ENCODE data around the gene APBB2. TPM values are rescaled to one million over a fixed set of nuclear protein-coding genes. Genes with fewer than 3 reads are reported as not detected.

The APBB2 gene
- total and polyA plus RNA-seq, 4 donors: 4.8 to 31.5 (median 11.2) TPM

DNA sequence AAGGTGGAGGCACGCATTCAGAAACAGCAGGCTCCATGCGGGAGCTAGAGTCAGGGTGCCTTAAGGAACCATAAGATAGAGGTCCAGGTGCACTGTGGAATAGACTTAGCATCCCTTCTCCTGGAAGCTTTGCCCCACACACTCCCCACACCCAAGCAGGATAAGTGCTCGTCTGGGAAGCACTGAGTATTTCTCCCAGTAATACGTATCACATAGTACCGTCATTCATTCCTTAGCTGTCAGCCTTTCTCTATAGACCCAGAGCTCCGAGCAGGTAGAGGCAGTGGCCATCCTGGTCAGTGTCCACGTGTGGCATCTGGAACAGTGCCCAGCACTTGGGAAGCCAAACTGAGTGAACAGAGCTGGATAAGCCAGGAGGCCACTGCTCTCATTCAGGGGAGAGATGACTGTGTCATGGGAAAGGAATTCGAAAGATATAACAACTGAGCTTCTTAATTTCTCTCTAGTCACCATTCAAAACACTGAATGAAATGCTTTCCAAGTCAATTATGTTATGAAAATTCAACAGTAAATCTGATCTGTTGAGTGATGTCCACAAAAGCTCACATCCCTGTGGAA, 9.9 kb downstream of the APBB2 start:
- no peaks in the 10 kb centered on the region for H3K9me3 ChIP-seq (ENCODE audit: control insufficient read depth in 4 of 4, low read length in 3 of 4)
- H3K4me1 ChIP-seq (ENCODE audit: control insufficient read depth in 4 of 4, insufficient read depth in 4 of 4, low read length in 3 of 4): peaks cover 0 to 20% (median 8%) of the 10 kb centered on the region in 4 donors
- TF ChIP-seq JUND (IDR thresholded peaks at IDR 0.05): peak; percentile 42 to 53
- TF ChIP-seq MAX (IDR thresholded peaks at IDR 0.05): no peak
- TF ChIP-seq FOXA1 (IDR thresholded peaks at IDR 0.05): no peak
- no peak for TF ChIP-seq NR2F2 (IDR thresholded peaks at IDR 0.05)
- no peak for TF ChIP-seq CTCF (IDR thresholded peaks at IDR 0.05; ENCODE audit: low read depth, low read length, missing input control)
- no peak for TF ChIP-seq HNF4G (IDR thresholded peaks at IDR 0.05)
- TF ChIP-seq RXRA (IDR thresholded peaks at IDR 0.05): peak in 1 of 2 donors; percentile 13
- peak in 1 of 2 donors; percentile 7 for TF ChIP-seq RAD21 (IDR thresholded peaks at IDR 0.05)
- DNase-seq (ENCODE audit: low spot score): no peak
- no peak overlapping the region for H3K9ac ChIP-seq (ENCODE audit: low read depth in 1 of 2, low read length in 2 of 2)
- H3K27ac ChIP-seq (ENCODE audit: low read depth in 1 of 2, low read length in 2 of 2): peak overlapping the region; percentile 14 to 39
- H3K27me3 ChIP-seq (ENCODE audit: control insufficient read depth in 4 of 4, insufficient read depth in 4 of 4, low read length in 3 of 4): no peaks in the 10 kb centered on the region
- whole genome bisulfite sequencing: 66% methylated on average over 8 of the region's 8 CpGs
- no peak overlapping the region for H3K4me3 ChIP-seq (ENCODE audit: low read depth in 1 of 3, low read length in 3 of 3)
- no peaks in the 10 kb centered on the region for H3K36me3 ChIP-seq (ENCODE audit: control insufficient read depth in 4 of 4, insufficient read depth in 3 of 4, low read depth in 1 of 4, low read length in 3 of 4)

DNA sequence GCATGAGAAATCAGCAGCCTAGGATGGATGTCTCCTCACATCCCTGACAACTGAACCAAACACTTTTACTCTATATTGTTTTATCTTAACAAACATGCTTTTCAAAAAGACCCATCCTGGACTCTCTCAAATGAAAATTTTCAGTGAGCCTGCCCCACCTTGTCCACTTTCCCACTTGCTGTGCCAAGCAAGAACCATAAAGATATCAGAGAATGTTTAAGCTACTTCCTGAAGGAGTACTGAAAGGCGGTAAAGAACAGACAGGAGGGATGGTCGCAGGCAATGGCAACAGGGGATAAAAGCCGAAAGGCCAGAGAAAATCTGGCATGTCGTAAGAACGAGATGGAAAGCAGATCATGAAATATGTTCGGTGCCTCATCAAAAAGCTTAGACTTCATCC, 10.5 kb downstream of the APBB2 start:
- DNase-seq (ENCODE audit: low spot score): no peak
- Histone ChIP-seq H3K9ac (ENCODE audit: low read depth in 1 of 2, low read length in 2 of 2) (no peak overlapping the region), H3K9me3 (ENCODE audit: control insufficient read depth in 4 of 4, low read length in 3 of 4) (no peaks in the 10 kb centered on the region), H3K36me3 (ENCODE audit: control insufficient read depth in 4 of 4, insufficient read depth in 3 of 4, low read depth in 1 of 4, low read length in 3 of 4) (no peaks in the 10 kb centered on the region), H3K27me3 (ENCODE audit: control insufficient read depth in 4 of 4, insufficient read depth in 4 of 4, low read length in 3 of 4) (no peaks in the 10 kb centered on the region), H3K27ac (ENCODE audit: low read depth in 1 of 2, low read length in 2 of 2) (peak overlapping the region; percentile 14 to 39), H3K4me3 (ENCODE audit: low read depth in 1 of 3, low read length in 3 of 3) (no peak overlapping the region), H3K4me1 (ENCODE audit: control insufficient read depth in 4 of 4, insufficient read depth in 4 of 4, low read length in 3 of 4) (peaks cover 0 to 14% (median 7%) of the 10 kb centered on the region in 4 donors)
- 87% methylated on average over 6 of the region's 6 CpGs for WGBS
- no peak for TF ChIP-seq NR2F2 (IDR thresholded peaks at IDR 0.05)
- no peak for TF ChIP-seq RXRA (IDR thresholded peaks at IDR 0.05)
- no peak for TF ChIP-seq RAD21 (IDR thresholded peaks at IDR 0.05)
- TF ChIP-seq HNF4A (conservative IDR thresholded peaks at IDR 0.05): no peak
- no peak for TF ChIP-seq TAF1 (conservative IDR thresholded peaks at IDR 0.05)
- no peak for TF ChIP-seq HNF4G (IDR thresholded peaks at IDR 0.05)
- TF ChIP-seq SP1 (IDR thresholded peaks at IDR 0.05): no peak
- TF ChIP-seq MAX (IDR thresholded peaks at IDR 0.05): no peak
- TF ChIP-seq FOXA1 (IDR thresholded peaks at IDR 0.05): no peak
- no peak for TF ChIP-seq ATF3 (IDR thresholded peaks at IDR 0.05)
- TF ChIP-seq GABPA (IDR thresholded peaks at IDR 0.05 in 1 of 2, conservative IDR thresholded peaks at IDR 0.05 in 1 of 2): no peak
- no peak for TF ChIP-seq YY1 (IDR thresholded peaks at IDR 0.05)
- TF ChIP-seq CTCF (IDR thresholded peaks at IDR 0.05; ENCODE audit: low read depth, low read length, missing input control): no peak
- TF ChIP-seq JUND (IDR thresholded peaks at IDR 0.05): no peak
- TF ChIP-seq, protein P1, sequence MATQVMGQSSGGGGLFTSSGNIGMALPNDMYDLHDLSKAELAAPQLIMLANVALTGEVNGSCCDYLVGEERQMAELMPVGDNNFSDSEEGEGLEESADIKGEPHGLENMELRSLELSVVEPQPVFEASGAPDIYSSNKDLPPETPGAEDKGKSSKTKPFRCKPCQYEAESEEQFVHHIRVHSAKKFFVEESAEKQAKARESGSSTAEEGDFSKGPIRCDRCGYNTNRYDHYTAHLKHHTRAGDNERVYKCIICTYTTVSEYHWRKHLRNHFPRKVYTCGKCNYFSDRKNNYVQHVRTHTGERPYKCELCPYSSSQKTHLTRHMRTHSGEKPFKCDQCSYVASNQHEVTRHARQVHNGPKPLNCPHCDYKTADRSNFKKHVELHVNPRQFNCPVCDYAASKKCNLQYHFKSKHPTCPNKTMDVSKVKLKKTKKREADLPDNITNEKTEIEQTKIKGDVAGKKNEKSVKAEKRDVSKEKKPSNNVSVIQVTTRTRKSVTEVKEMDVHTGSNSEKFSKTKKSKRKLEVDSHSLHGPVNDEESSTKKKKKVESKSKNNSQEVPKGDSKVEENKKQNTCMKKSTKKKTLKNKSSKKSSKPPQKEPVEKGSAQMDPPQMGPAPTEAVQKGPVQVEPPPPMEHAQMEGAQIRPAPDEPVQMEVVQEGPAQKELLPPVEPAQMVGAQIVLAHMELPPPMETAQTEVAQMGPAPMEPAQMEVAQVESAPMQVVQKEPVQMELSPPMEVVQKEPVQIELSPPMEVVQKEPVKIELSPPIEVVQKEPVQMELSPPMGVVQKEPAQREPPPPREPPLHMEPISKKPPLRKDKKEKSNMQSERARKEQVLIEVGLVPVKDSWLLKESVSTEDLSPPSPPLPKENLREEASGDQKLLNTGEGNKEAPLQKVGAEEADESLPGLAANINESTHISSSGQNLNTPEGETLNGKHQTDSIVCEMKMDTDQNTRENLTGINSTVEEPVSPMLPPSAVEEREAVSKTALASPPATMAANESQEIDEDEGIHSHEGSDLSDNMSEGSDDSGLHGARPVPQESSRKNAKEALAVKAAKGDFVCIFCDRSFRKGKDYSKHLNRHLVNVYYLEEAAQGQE (IDR thresholded peaks at IDR 0.05): no peak
- no peak for TF ChIP-seq FOXA2 (IDR thresholded peaks at IDR 0.05)
- TF ChIP-seq ZBTB33 (IDR thresholded peaks at IDR 0.05): no peak
- TF ChIP-seq EGR1 (IDR thresholded peaks at IDR 0.05; ENCODE audit: low read depth in 2 of 2): no peak

All from liver (tissue), 9 donors.